Breast epithelium (tissue), 3 donors: ENCODE results near the gene BFSP1.

Source experiments
- POLR2A ChIP-seq: fragments of 450-650 bp; IDR thresholded peaks from one replicate; pipeline ENCODE4 v1.6.1; 2016; ENCODE audit warnings: antibody characterized with exemption, mild to moderate bottlenecking, moderate library complexity
- TF ChIP-seq, protein P1 (sequence below), 3 donors: fragments of 450-650 bp; IDR thresholded peaks; one replicate each; pipeline ENCODE4 v1.5.1; 2016 to 2017; ENCODE audit warnings: antibody characterized with exemption in 3 of 3, mild to moderate bottlenecking in 3 of 3, moderate library complexity in 3 of 3

DNA sequence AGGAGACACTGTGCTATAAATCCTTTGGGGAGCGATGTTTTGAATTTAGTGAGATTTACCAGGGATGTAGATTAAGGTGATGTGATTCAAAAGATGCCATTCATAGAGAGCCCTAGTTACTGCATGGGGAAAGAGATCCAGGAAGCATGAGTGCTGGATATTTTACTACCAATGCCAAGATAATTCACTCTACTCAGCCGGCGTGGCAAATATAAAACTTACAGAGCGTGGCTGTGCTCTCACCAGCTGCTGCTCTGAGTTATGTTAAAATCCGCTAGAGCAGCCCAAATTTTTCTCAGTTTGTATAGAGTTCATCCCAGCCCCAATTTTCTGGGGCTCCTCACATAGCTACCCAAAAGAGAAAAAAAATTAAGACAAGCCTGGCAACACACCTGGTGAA lies 48.6 kb downstream of the BFSP1 start:
- TF ChIP-seq, protein P1, sequence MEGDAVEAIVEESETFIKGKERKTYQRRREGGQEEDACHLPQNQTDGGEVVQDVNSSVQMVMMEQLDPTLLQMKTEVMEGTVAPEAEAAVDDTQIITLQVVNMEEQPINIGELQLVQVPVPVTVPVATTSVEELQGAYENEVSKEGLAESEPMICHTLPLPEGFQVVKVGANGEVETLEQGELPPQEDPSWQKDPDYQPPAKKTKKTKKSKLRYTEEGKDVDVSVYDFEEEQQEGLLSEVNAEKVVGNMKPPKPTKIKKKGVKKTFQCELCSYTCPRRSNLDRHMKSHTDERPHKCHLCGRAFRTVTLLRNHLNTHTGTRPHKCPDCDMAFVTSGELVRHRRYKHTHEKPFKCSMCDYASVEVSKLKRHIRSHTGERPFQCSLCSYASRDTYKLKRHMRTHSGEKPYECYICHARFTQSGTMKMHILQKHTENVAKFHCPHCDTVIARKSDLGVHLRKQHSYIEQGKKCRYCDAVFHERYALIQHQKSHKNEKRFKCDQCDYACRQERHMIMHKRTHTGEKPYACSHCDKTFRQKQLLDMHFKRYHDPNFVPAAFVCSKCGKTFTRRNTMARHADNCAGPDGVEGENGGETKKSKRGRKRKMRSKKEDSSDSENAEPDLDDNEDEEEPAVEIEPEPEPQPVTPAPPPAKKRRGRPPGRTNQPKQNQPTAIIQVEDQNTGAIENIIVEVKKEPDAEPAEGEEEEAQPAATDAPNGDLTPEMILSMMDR (IDR thresholded peaks at IDR 0.05) = no peak
- no peak for TF ChIP-seq POLR2A
